ENCODE data around the gene CDKL4. TPM values are rescaled to one million over a fixed set of nuclear protein-coding genes. Genes with fewer than 3 reads are reported as not detected.
"Not testable (repeated sequence)": the region's sequence is repeated elsewhere in the genome, so short reads cannot be mapped to it uniquely, and the experiment has no call there.

Gene CDKL4
- total and polyA plus RNA-seq, 2 experiments from 2014 or later, result 0.22 TPM; not detected in 1

GRCh38 chr2:39178756-39179155 lies 65.0 kb downstream of the CDKL4 start:
- Histone ChIP-seq H3K4me2 (ENCODE audit: unreplicated experiment) (no peak overlapping the region), H3F3A (ENCODE audit: insufficient read depth) (no peaks in the 10 kb centered on the region), H3K4me3 (no peak overlapping the region), H3K27ac (no peak overlapping the region), H4K20me1 (ENCODE audit: insufficient read depth) (no peaks in the 10 kb centered on the region), H3K36me3 (ENCODE audit: low read depth) (no peaks in the 10 kb centered on the region), H2AFZ (no peak overlapping the region), H3K4me1 (ENCODE audit: insufficient read depth) (no peaks in the 10 kb centered on the region), H3K9me3 (ENCODE audit: low read depth) (no peaks in the 10 kb centered on the region), H3K9me2 (ENCODE audit: insufficient read depth) (no peaks in the 10 kb centered on the region), H3K27me3 (replicated peaks; ENCODE audit: insufficient read depth) (no peaks in the 10 kb centered on the region), H3K9ac (no peak overlapping the region), H3K79me2 (ENCODE audit: insufficient read depth) (no peaks in the 10 kb centered on the region)
- WGBS, 2 experiments (ENCODE audit: low coverage in 1 of 2, low lambda C conversion rate in 2 of 2, missing lambda C conversion rate in 2 of 2), result 65 to 66% methylated on average over 4 of the region's 4 CpGs
- no peak for DNase-seq
- in situ Hi-C loops (cut with MboI), result no loop called here
- TF ChIP-seq EZH2 (IDR thresholded peaks at IDR 0.05; ENCODE audit: insufficient read depth, poor library complexity, severe bottlenecking), result no peak

- H3K4me2 ChIP-seq (ENCODE audit: unreplicated experiment), result no peak overlapping the region
- no peak overlapping the region for H3K4me3 ChIP-seq
- TF ChIP-seq EZH2 (IDR thresholded peaks at IDR 0.05; ENCODE audit: insufficient read depth, poor library complexity, severe bottlenecking) (no peak), EZH2phosphoT487 (IDR thresholded peaks at IDR 0.05; ENCODE audit: insufficient read depth, low read depth) (no peak)
- no peak overlapping the region for H2AFZ ChIP-seq
- no peaks in the 10 kb centered on the region for H3K9me3 ChIP-seq (ENCODE audit: low read depth)
- no peaks in the 10 kb centered on the region for H3K36me3 ChIP-seq (ENCODE audit: low read depth)
- no peaks in the 10 kb centered on the region for H3K27me3 ChIP-seq (replicated peaks; ENCODE audit: insufficient read depth)
- no peak for DNase-seq
- H3F3A ChIP-seq (ENCODE audit: insufficient read depth), result no peaks in the 10 kb centered on the region
- in situ Hi-C loops (cut with MboI), result no loop called here
- H3K9me2 ChIP-seq (ENCODE audit: insufficient read depth), result no peaks in the 10 kb centered on the region
- no peak overlapping the region for H3K9ac ChIP-seq
- WGBS, 2 experiments (ENCODE audit: low coverage in 1 of 2, low lambda C conversion rate in 2 of 2, missing lambda C conversion rate in 2 of 2), result 71 to 73% methylated on average over 4 of the region's 4 CpGs
- no peaks in the 10 kb centered on the region for H3K4me1 ChIP-seq (ENCODE audit: insufficient read depth)
- no peaks in the 10 kb centered on the region for H4K20me1 ChIP-seq (ENCODE audit: insufficient read depth)
- H3K79me2 ChIP-seq (ENCODE audit: insufficient read depth), result no peaks in the 10 kb centered on the region
- no peak overlapping the region for H3K27ac ChIP-seq
Observed at GRCh38 chr2:39176997-39177396, 66.8 kb downstream of the CDKL4 start.

- Histone ChIP-seq H3K79me2 (ENCODE audit: insufficient read depth) (no peaks in the 10 kb centered on the region), H3K27me3 (replicated peaks; ENCODE audit: insufficient read depth) (no peaks in the 10 kb centered on the region), H3K4me2 (ENCODE audit: unreplicated experiment) (no peak overlapping the region), H3K4me1 (ENCODE audit: insufficient read depth) (no peaks in the 10 kb centered on the region), H2AFZ (no peak overlapping the region), H3K9me3 (ENCODE audit: low read depth) (no peaks in the 10 kb centered on the region), H3F3A (ENCODE audit: insufficient read depth) (no peaks in the 10 kb centered on the region), H4K20me1 (ENCODE audit: insufficient read depth) (no peaks in the 10 kb centered on the region), H3K27ac (no peak overlapping the region), H3K9me2 (ENCODE audit: insufficient read depth) (no peaks in the 10 kb centered on the region), H3K9ac (no peak overlapping the region), H3K36me3 (ENCODE audit: low read depth) (no peaks in the 10 kb centered on the region), H3K4me3 (no peak overlapping the region)
- WGBS, 2 experiments (ENCODE audit: low coverage in 1 of 2, low lambda C conversion rate in 2 of 2, missing lambda C conversion rate in 2 of 2), result 66 to 69% methylated on average over 5 of the region's 5 CpGs
- DNase-seq, result no peak
- TF ChIP-seq EZH2 (IDR thresholded peaks at IDR 0.05; ENCODE audit: insufficient read depth, poor library complexity, severe bottlenecking) (no peak), EZH2phosphoT487 (IDR thresholded peaks at IDR 0.05; ENCODE audit: insufficient read depth, low read depth) (no peak)
- in situ Hi-C loops (cut with MboI), result no loop called here
Observed at GRCh38 chr2:39175026-39175812, 68.6 kb downstream of the CDKL4 start.

GRCh38 chr2:39174022-39174421 lies 69.7 kb downstream of the CDKL4 start:
- H3K27me3 ChIP-seq (replicated peaks; ENCODE audit: insufficient read depth), result no peaks in the 10 kb centered on the region
- H3K36me3 ChIP-seq (ENCODE audit: low read depth), result no peaks in the 10 kb centered on the region
- no peaks in the 10 kb centered on the region for H3K9me3 ChIP-seq (ENCODE audit: low read depth)
- H2AFZ ChIP-seq, result no peak overlapping the region
- H4K20me1 ChIP-seq (ENCODE audit: insufficient read depth), result no peaks in the 10 kb centered on the region
- TF ChIP-seq EZH2phosphoT487 (IDR thresholded peaks at IDR 0.05; ENCODE audit: insufficient read depth, low read depth) (no peak), EZH2 (IDR thresholded peaks at IDR 0.05; ENCODE audit: insufficient read depth, poor library complexity, severe bottlenecking) (no peak)
- in situ Hi-C loops (cut with MboI), result no loop called here
- no peak overlapping the region for H3K9ac ChIP-seq
- H3K4me3 ChIP-seq, result no peak overlapping the region
- WGBS, 2 experiments (ENCODE audit: low coverage in 1 of 2, low lambda C conversion rate in 2 of 2, missing lambda C conversion rate in 2 of 2), result 90% methylated on average over 8 of the region's 8 CpGs
- no peak for DNase-seq
- H3K9me2 ChIP-seq (ENCODE audit: insufficient read depth), result no peaks in the 10 kb centered on the region
- no peaks in the 10 kb centered on the region for H3K4me1 ChIP-seq (ENCODE audit: insufficient read depth)
- no peaks in the 10 kb centered on the region for H3K79me2 ChIP-seq (ENCODE audit: insufficient read depth)
- H3F3A ChIP-seq (ENCODE audit: insufficient read depth), result no peaks in the 10 kb centered on the region
- no peak overlapping the region for H3K4me2 ChIP-seq (ENCODE audit: unreplicated experiment)
- H3K27ac ChIP-seq, result no peak overlapping the region

DNA sequence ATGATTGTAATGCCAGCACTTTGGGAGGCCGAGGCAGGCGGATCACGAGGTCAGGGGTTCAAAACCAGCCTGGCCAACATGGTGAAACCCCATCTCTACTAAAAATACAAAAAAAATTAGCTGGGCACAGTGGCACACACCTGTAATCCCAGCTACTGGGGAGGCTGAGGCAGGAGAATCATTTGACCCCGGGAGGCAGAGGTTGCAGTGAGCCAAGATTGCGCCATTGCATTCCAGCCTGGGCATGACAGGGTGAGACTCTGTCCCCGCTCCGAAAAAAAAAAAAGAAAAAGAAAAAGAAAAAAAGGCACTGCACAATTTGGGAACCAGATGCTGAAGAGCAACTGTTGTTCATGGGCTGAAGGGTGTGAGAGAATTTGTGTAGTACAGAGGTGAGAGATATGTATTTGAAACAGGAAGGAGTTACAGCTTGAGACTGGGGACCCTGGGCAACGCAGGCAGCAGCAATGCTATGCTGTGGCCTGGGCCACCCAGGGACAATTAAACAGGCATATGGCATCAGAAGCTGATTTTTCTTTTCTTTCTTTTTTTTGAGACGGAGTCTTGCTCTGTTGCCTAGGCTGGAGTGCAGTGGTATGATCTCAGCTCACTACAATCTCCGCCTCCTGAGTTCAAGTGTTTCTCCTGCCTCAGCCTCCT lies 71.6 kb downstream of the CDKL4 start:
- H3K4me3 ChIP-seq; H3K4me2 ChIP-seq (ENCODE audit: unreplicated experiment); H3F3A ChIP-seq (ENCODE audit: insufficient read depth); H4K20me1 ChIP-seq (ENCODE audit: insufficient read depth); H3K9ac ChIP-seq; H3K79me2 ChIP-seq (ENCODE audit: insufficient read depth); DNase-seq; H3K27ac ChIP-seq; H2AFZ ChIP-seq; H3K9me3 ChIP-seq (ENCODE audit: low read depth); in situ Hi-C loops (cut with MboI); H3K9me2 ChIP-seq (ENCODE audit: insufficient read depth); H3K27me3 ChIP-seq (replicated peaks; ENCODE audit: insufficient read depth); H3K4me1 ChIP-seq (ENCODE audit: insufficient read depth); H3K36me3 ChIP-seq (ENCODE audit: low read depth): not testable (repeated sequence)
- 68 to 69% methylated on average over 10 of the region's 10 CpGs for WGBS, 2 experiments (ENCODE audit: low coverage in 1 of 2, low lambda C conversion rate in 2 of 2, missing lambda C conversion rate in 2 of 2)

Data from GM23248 (cell line).